Hematopoietic multipotent progenitor cell treated with erythropoietin and hydrocortisone succinate and interleukin-3 and kit ligand, for 4 days (in vitro differentiated cells): ENCODE results near the gene PHPT1.
"Not testable (repeated sequence)": the region's sequence is repeated elsewhere in the genome, so short reads cannot be mapped to it uniquely, and the experiment has no call there.

Experiments
- DNase-seq: peaks from one replicate; pipeline ENCODE4 v3.0.0-alpha.2; 2015

The PHPT1 gene

GRCh38 chr9:136849038-136849959 is at the start of gene PHPT1:
Gene PHPT1, plus strand, starts transcription at chr9:136849409. Its CDS starts 22 bp downstream, at chr9:136849431.
- peak; percentile 100 for DNase-seq

- peak; percentile 96 for DNase-seq
These were observed 49.2 kb upstream of the PHPT1 start for GRCh38 chr9:136799854-136800657.

- no peak for DNase-seq
These were observed 46.9 kb upstream of the PHPT1 start for GRCh38 chr9:136802321-136802720.

DNA sequence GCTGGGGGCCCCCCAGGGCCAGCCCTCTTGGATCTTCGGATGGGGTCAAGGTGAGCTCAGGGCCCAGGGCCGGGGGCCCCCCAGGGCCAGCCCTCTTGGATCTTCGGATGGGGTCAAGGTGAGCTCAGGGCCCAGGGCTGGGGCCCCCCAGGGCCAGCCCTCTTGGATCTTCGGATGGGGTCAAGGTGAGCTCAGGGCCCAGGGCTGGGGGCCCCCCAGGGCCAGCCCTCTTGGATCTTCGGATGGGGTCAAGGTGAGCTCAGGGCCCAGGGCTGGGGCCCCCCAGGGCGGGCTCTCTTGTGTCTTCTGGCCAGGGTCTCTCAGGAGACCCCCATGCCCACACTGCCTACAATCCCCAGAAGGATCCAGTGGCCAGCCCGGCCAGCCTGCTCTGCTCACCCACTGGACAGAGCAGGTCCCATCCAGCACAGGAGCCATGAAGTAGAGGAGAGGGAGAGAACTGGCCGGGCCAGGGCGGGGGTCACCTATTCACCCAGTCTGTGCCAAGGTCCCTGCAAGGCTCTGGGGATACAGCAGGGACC is 46.1 kb upstream of the PHPT1 start:
- DNase-seq = not testable (repeated sequence)

GRCh38 chr9:136803551-136804508 is 45.4 kb upstream of the PHPT1 start:
- no peak for DNase-seq

DNA sequence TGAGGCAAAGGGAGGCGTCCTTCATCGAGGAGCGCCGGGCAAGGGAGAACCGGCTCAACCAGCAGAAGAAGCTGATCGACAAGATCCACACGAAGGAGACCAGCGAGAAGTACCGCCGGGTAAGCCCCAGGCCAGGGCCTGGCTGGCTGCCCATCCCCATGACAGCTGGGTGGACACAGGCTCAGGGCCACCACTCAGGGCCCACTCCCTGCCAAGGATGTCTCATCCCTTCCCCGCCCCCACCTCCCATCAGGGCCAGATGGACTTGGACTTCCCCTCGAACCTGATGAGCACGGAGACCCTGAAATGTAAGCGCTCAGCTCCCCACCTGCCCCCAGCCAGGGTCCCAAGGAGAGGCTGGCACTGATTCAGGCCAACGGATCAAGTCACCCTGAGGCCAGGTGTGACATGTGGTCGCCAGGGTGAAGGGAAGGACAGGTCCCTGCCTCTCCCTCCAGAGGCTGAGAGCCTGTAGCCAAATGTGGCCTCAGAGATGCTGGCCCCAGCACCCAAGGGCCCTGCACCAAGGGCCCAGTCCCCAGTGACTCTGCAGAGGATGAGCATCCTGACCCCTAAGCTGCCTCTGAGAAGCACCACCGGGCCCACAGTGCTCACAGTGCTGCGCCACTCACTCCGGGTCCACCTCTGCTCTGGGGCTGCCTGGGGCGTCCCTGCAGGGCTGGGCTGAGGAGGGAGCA is 44.6 kb upstream of the PHPT1 start:
- no peak for DNase-seq

- no peak for DNase-seq
These were observed 43.9 kb upstream of the PHPT1 start for GRCh38 chr9:136805207-136805740.

GRCh38 chr9:136806067-136806466 is 43.1 kb upstream of the PHPT1 start:
- DNase-seq = no peak

DNA sequence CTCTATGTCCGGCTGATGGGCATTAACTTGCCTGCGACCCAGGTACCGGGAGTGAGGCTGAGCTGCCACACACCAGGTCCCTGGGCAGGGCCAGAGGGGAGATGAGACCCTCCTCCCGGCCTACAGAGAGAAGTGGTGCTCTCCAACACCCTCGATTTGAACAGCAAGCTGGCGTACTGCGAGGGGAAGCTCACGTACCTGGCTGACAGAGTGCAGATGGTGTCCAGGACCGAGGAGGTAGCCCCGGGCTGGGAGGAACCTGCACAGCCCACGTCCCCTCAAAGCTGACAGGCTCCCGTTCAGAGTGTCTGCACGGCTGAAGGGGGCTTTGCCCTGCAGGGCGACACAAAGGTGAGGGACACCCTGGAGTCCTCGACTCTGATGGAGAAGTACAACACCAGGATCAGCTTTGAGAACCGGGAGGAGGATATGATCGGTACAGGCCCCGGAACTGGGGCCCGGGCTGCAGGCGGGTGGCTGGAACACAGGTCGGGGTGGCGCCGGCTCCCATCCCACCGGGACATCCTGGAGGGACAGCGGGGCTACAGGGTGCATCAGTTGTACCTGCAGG is 42.5 kb upstream of the PHPT1 start:
- no peak for DNase-seq

DNA sequence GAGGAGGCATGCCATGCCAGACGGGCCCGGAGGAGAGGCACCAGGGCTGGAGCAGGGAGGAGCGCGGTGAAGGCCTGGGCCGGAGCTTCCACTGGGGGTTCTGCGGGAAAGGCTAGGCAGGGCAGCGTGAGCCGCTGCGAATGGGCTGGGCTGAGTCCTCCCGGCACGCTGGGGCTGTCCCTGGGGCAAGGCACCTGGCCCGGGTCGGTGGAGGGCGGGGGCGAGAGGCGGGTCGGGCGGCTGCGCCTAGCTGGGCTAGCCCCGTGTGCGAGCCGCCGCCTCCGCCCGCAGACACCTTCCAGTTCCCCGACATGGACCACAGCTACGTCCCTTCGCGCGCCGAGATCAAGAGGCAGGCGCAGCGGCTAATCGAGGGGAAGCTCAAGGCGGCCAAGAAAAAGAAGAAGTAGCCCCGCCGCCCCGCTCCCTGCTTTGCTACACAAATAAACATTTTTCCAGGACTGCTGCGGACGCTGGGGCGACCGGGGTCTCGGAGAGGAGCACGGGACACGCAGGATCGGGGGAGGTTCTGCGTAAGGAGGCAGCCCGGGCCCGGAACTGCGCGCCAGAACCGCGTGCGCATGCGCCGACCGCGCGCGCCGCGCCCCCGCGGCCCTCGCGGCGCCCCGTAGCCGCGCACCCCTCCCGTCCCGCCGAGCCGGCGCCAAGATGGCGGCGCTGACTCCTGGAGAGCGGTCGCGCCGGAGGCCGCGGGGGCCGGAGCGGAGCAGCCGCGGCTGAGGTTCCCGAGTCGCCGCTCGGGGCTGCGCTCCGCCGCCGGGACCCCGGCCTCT is 41.7 kb upstream of the PHPT1 start, which contains the start of gene RABL6:
TSS of gene RABL6 (plus strand) at position 668 of the 794 bp plus-strand sequence. CDS start 249 bp downstream, outside the sequence.
- DNase-seq = peak; percentile 90

DNA sequence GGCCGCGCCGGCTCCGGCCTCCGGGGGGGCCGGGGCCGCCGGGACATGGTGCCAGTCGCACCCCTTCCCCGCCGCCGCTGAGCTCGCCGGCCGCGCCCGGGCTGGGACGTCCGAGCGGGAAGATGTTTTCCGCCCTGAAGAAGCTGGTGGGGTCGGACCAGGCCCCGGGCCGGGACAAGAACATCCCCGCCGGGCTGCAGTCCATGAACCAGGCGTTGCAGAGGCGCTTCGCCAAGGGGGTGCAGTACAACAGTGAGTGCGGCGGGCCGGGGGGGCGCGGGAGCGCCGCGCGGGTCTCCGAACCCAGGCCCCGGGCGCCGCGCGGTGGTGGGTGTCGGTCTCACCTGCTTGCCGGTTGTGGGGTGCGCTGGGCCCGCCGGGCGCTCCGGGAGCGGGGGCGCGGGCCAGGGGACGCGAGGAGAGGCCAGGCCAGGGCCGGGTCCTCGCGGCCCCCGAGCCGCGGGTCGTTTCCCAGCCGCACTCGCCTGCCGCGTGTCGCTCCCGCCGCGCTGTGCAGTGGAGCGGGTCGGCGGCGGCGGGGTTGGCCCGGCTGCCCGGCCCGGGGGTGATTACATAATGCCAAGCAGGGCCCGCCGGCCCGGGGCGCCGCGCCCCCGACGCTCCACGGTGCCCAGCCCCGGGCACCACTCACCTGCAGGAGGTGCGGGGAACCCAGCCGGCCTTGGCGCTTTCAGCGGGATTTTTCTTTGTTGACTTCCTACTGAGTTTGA is 41.0 kb upstream of the PHPT1 start:
- peak; percentile 47 for DNase-seq

GRCh38 chr9:136808806-136809158 is 40.4 kb upstream of the PHPT1 start:
- DNase-seq = peak; percentile 49

- no peak for DNase-seq
These were observed 34.3 kb upstream of the PHPT1 start for GRCh38 chr9:136814725-136815421.

DNA sequence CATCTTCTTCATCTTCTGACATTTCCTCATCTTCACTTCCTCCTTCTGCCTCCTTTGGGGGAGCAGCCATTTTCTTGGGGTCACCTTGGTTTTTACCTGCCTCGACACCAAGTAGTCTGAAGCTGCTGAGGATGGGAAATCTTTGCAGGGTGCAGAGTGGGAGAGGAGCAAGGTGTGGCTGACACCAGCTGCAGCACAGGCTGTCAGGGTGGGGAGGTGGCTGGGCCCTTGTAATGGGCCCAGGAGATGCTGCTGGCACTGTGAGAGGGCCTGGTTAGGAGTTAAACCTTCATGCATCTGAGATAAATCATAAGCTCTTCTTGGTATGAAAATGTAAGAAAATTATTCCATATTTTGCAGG is 33.8 kb upstream of the PHPT1 start:
- no peak for DNase-seq

GRCh38 chr9:136820971-136821825 is 28.0 kb upstream of the PHPT1 start:
- peak; percentile 49 for DNase-seq

DNA sequence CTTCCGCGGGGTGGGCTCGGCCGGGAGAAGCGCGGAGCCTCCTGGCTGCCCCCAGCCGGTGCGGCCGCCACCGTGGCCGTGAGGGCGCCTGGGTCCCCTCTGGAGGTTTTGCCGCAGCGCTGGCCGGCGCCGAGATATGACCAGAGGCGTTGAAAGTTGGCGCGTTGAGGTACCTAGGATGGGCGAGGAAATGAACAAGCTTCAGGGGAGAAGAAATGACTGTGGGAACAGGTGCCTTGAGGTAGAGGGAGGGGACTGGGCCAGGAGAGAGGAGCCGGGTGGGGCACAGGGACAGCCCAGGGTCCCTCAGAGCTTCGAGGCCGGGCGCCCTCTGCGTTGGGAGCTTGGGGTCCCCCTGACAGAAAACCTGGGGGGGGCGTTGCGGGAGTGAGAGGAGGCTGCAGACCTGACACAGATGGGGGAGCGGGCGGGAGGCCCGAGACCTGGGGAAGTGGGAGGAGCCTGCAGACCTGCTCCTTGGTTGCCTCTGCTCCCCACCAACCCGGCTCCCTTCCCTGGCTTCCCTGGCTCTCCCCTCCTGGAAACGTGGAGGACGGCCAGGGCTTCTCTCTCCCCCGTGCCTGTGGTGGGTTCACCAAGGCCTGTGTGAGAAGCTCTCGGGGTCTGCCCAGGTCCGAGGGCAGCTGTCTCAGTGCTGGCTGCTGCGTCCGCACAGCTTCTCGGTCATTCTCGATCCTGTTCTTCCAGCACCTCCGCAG is 27.2 kb upstream of the PHPT1 start:
- DNase-seq = no peak
